Measurements from ENCODE around the gene MCM3AP.
"Not testable (repeated sequence)": the region's sequence is repeated elsewhere in the genome, so short reads cannot be mapped to it uniquely, and the experiment has no call there.

MCM3AP gene

DNA sequence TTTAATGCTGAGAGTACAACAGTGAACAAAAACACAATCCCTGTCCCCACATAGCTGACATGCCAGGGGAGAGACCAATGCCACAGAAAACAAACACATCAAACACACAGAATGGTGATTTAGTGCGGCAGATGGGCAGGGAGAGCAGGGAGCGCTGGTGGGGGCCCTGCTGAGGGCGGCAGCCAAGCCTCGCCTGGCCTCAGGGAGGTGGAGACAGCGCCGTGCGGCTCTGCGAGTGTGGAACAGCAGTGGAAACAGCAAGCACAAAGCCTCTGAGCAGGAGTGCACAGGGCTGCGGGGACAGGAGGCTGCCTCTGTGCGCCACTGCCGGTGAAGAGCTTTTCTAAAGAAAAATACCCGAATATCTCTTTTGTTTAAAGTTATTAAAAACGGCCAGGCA is 17.0 kb downstream of the MCM3AP start:
- no peak for DNase-seq

- no peak for DNase-seq
Observed at GRCh38 chr21:46266946-46267345, 18.5 kb downstream of the MCM3AP start.

DNA sequence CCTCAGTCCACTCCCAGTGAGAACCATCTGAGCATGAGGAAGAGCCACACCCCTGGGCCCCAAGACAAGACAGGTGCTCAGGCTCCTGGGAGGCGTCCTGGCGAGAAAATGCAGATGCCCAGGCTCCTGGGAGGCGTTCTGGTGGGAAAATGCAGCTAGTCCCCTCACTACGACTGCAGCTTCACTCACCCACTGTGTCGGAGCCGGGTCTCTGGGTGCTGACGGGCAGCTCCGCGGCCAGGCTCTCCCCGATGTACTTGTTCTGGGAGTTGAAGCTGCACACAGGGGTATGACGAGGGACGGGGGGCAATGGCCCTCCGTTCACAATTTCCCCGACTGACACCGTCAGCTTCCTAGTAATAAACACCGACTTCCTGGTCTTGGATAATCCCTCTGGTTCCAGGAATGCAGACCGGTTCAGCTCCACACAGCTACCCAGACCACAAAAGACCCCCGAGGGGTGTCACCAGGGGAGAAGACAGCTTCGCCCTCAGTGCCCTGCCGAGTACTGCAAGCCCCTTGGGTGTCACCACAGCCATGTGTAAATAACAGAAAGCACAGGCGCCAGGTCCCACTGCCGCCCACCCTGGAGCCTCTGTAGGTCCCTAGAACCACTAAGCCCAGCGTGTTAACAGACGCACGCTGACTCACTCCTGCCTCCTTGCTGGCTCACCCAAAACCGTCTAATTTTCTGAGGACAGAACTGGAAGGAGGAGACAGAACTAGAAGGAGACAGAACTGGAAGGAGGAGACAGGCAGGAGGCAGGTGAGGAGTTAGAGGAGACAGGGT is 19.5 kb downstream of the MCM3AP start:
- no peak for DNase-seq

GRCh38 chr21:46264690-46265144 is 20.7 kb downstream of the MCM3AP start:
- peak; percentile 20 for DNase-seq

DNA sequence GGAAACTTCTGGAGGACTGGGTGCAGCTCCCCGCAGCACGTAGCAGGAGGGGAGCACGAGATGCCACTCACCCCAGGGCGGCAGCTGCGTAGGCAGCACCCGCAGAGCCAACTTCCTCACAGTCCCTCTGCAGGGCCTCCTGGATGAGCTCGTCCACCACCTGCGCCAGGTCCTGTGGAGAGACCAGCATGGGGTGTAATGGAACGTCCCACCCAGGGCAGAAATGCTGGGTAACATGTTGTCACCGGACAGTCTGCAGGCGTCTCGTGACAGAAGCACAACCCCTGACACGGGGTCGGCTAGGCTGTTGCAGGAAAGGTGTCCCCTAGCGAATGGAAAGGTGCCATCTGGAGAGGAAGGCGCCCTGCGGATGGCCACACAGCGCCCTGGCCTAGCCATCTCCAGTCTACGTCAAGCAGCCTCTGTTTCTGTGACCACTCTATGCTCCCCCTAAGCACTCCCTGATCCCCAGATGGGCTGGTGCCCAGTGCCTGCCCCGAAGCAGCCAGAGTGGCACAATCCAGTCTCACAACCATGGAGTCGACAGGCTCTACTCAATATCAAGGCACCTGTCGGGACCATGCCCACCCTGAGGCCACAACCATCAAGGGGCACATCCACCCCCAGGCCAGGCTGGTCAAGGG is 21.2 kb downstream of the MCM3AP start:
- DNase-seq, result no peak

- no peak for DNase-seq
Observed at GRCh38 chr21:46256501-46256994, 28.9 kb downstream of the MCM3AP start.

GRCh38 chr21:46255758-46256337 is 29.6 kb downstream of the MCM3AP start:
- DNase-seq, result no peak

DNA sequence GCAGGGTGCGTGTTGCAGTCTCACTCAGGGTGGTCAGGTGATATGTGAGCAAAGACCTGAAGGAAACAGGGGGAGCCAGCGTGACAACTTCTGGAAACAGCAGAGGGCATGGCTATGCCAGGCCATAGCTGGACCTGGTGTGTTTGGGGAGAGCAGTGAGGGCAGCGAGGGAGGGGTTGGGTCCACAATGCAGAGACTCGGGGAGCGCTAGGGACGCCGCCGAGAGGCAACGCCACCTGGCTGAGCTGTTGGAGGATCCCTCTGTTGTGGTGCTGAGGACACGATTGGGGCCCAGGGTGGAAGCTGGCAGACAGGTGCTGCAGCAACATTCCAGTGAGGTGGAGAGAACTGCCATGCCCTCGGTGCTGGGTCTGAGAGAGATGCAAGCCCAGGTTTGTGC is 30.2 kb downstream of the MCM3AP start:
- DNase-seq, result no peak

- DNase-seq, result no peak
Observed at GRCh38 chr21:46254208-46254975, 31.0 kb downstream of the MCM3AP start.

GRCh38 chr21:46253610-46254124 is 31.7 kb downstream of the MCM3AP start:
- DNase-seq, result peak; percentile 70

GRCh38 chr21:46252840-46253239 is 32.6 kb downstream of the MCM3AP start:
- no peak for DNase-seq

- no peak for DNase-seq
Observed at GRCh38 chr21:46250146-46250725, 35.2 kb downstream of the MCM3AP start.

DNA sequence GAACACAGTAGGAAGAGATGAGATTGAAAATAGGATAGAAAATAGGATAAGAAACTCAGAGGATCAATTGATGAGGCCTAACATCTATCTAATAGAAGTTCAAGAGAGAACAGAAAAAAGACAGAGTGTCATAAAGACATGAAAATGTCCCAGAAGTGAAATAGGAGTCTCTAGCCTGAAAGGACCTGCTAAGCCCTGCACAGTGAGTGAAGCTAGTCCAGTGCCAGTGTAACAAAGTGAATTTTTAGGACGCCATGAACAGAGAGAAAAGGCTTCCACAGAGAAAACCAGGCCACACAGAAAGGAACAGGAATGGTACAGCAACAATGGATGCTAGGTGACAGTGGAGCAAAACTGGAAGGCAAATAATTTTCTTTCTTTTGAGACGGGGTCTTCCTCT is 36.6 kb downstream of the MCM3AP start:
- DNase-seq, result no peak

GRCh38 chr21:46248422-46248782 is 37.0 kb downstream of the MCM3AP start:
- no peak for DNase-seq

GRCh38 chr21:46247699-46248421 is 37.6 kb downstream of the MCM3AP start:
- DNase-seq, result no peak

- DNase-seq, result no peak
Observed at GRCh38 chr21:46246345-46246744, 39.1 kb downstream of the MCM3AP start.

DNA sequence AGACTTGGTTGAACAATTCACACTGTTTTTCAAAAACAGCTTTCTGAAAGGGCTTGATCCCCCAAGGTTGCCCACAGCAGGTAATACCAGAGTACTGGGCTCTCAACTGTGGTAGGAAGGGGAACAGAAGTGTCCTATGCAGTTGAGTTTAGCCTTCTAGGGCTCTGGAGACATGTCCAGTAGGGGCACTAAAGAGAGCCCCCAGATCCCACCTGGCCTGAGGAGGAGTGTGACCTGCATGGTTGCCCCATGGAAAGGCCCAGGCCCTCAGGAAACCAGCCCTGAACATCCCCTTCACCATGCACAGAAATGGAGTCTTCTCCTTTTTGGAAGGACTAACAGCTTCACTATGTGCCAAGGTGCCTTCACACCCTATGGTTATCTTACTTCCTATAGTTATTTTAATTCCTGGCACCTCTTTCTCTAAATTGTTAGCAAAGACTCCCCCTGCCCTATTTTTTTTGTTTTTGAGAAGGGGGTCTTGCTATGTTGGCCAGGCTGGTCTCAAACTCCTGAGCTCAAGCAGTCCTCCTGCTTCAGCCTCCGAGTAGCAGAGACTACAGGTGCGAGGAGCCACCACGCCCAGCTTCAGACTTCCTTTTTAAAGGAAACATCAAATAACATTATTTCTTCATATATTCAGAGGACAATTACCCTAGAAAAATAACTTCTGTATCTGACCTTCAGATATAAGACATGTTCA is 40.0 kb downstream of the MCM3AP start:
- no peak for DNase-seq

DNA sequence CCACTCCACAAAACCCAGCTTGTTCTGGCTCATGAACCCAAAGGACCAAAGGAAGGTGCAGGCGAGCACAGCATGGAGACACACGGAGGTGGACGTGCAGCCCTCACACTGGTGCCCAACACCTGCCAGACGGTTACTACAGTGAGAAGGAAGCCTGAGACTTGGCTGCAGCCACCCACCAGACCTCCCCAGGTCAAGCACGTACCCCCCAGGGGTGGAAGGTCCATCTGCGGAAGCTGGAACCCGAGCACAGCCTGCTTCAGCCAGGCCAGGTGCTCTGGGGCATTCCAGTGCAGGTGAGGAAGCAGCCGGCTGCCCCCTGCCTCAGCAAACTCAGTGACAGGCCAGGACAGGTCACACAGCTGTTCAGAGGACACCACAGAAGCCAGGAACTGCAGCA is 40.8 kb downstream of the MCM3AP start:
- no peak for DNase-seq

- peak; percentile 19 for DNase-seq
Observed at GRCh38 chr21:46243960-46244361, 41.5 kb downstream of the MCM3AP start.

DNA sequence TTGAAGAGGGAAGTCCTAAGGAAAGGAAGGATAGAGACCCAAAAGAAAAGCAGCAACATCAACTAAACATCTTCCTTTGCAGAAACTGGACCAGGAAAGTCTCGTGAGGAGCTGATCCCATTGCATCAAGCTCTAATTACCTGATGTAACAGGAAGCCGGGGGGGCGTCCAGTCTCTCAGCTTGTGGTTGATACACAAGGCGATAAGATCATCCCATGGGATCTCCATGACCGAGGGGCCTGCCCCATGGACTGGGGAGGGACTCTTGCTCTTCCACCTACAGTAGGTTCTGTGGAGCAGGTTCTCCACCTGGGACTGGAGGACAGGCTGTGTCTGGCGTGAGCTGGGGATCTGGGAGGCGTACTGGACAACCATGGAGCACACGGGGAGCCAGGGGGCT is 42.1 kb downstream of the MCM3AP start:
- DNase-seq, result no peak

- DNase-seq, result not testable (repeated sequence)
Observed at GRCh38 chr21:46241577-46241976, 43.8 kb downstream of the MCM3AP start.

All from activated CD4-positive, alpha-beta T cell treated with anti-CD3 and anti-CD28 coated beads, Interleukin-10, Interleukin-2, amounts not matched to agents 100 ng/mL and 50 ng/mL, durations not matched to agents 16 hours and 8 hours (primary cell).